Uterus (tissue), 4 donors: ENCODE measurements around the gene CDC42BPA. TPM values are rescaled to one million over a fixed set of nuclear protein-coding genes. Genes with fewer than 3 reads are reported as not detected.
A peak's percentile ranks its signal among the peaks of the same experiment; 100 is the strongest.

Source experiments
- DNase-seq, 2 donors: peaks; one replicate each; pipeline ENCODE4 v3.0.0-alpha.2; 2019 to 2020
- H3K27ac ChIP-seq, 2 donors: fragments of 200-600 bp; sonication (generic); 1 replicate in 1 of 2; 2 replicates in 1 of 2; pipeline ENCODE4 v1.5.1; 2016 to 2018
- H3K27me3 ChIP-seq, 2 donors: fragments of 200-600 bp; sonication (generic); one replicate each; pipeline ENCODE4 v1.5.1; 2018 to 2019; ENCODE audit warnings: control low read depth in 1 of 2
- H3K36me3 ChIP-seq, 2 donors: fragments of 200-600 bp; sonication (generic); one replicate each; pipeline ENCODE4 v1.5.1; 2019; ENCODE audit warnings: control low read depth in 1 of 2
- H3K4me1 ChIP-seq, 2 donors: fragments of 200-600 bp; sonication (generic); one replicate each; pipeline ENCODE4 v1.5.1; 2018 to 2019; ENCODE audit warnings: control low read depth in 1 of 2
- H3K4me3 ChIP-seq, 2 donors: fragments of 200-600 bp; sonication (generic); 1 replicate in 1 of 2; 2 replicates in 1 of 2; pipeline ENCODE4 v1.5.1; 2018 to 2019; ENCODE audit warnings: mild to moderate bottlenecking in 1 of 2
- H3K9me3 ChIP-seq, 2 donors: fragments of 200-600 bp; sonication (generic); one replicate each; pipeline ENCODE4 v1.5.1; 2019; ENCODE audit warnings: control low read depth in 1 of 2
- POLR2A ChIP-seq, 2 donors: fragments of 450-650 bp; IDR thresholded peaks; one replicate each; pipeline ENCODE4 v1.6.1; 2016; ENCODE audit warnings: antibody characterized with exemption in 2 of 2, mild to moderate bottlenecking in 1 of 2, moderate library complexity in 1 of 2
- intact Hi-C: fragments of 100-400 bp; cut with DNase I; formaldehyde crosslinking; loops from one replicate; pipeline ENCODE4 v1.15.1; 2023; ENCODE audit warnings: low total_unique reads
- total RNA-seq, 4 donors: library from RNA; depleted of rRNA in 3 of 4; stranded (reverse); fragments of >200 nt in 3 of 4; gene quantifications; one replicate each; pipeline versions ENCODE4 v1.1.0 to v1.2.4, GENCODE V29; 2014 to 2023
- TF ChIP-seq, protein P1 (sequence below), 4 experiments: fragments of 200-600 bp in 2 of 4; fragments of 450-650 bp in 2 of 4; sonication (generic) in 2 of 4; IDR thresholded peaks; one replicate each; pipeline ENCODE4 v1.5.1; 2016 to 2019; ENCODE audit warnings: antibody characterized with exemption in 4 of 4, mild to moderate bottlenecking in 2 of 4, moderate library complexity in 1 of 4
- donor health status: DM: yes; HTN: yes; CAD: no.

Gene CDC42BPA
- total RNA-seq, 4 donors from 2014 or later, result 32.9 to 116 (median 55.2) TPM

DNA sequence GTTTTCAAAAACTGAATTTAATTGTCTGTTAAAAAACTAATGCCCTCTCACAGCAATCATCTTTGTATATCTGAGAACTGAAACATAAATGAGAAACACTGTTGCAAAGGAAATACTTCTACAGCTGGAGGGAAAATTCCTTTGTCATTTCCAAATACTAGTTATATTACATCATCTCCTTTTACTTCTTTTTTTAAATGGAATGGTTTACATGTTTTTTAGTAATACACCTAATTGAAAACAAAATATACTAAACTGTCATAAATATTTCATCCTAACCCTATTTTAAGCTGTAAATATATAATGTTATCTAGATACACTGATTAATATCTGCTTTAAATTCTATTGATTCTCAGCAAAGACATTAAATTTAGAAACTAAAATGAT is 19.1 kb downstream of the CDC42BPA start:
- Histone ChIP-seq H3K36me3 (no peaks in the 10 kb centered on the region), H3K27me3 (no peaks in the 10 kb centered on the region), H3K9me3 (no peaks in the 10 kb centered on the region), H3K4me3 (no peak overlapping the region), H3K27ac (peak overlapping the region; percentile 1 to 60), H3K4me1 (no peaks in the 10 kb centered on the region)
- intact Hi-C loops, result no loop called here
- no peak for DNase-seq
- no peak for TF ChIP-seq POLR2A (IDR thresholded peaks at IDR 0.05)
- TF ChIP-seq, protein P1, sequence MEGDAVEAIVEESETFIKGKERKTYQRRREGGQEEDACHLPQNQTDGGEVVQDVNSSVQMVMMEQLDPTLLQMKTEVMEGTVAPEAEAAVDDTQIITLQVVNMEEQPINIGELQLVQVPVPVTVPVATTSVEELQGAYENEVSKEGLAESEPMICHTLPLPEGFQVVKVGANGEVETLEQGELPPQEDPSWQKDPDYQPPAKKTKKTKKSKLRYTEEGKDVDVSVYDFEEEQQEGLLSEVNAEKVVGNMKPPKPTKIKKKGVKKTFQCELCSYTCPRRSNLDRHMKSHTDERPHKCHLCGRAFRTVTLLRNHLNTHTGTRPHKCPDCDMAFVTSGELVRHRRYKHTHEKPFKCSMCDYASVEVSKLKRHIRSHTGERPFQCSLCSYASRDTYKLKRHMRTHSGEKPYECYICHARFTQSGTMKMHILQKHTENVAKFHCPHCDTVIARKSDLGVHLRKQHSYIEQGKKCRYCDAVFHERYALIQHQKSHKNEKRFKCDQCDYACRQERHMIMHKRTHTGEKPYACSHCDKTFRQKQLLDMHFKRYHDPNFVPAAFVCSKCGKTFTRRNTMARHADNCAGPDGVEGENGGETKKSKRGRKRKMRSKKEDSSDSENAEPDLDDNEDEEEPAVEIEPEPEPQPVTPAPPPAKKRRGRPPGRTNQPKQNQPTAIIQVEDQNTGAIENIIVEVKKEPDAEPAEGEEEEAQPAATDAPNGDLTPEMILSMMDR (IDR thresholded peaks at IDR 0.05), result no peak

DNA sequence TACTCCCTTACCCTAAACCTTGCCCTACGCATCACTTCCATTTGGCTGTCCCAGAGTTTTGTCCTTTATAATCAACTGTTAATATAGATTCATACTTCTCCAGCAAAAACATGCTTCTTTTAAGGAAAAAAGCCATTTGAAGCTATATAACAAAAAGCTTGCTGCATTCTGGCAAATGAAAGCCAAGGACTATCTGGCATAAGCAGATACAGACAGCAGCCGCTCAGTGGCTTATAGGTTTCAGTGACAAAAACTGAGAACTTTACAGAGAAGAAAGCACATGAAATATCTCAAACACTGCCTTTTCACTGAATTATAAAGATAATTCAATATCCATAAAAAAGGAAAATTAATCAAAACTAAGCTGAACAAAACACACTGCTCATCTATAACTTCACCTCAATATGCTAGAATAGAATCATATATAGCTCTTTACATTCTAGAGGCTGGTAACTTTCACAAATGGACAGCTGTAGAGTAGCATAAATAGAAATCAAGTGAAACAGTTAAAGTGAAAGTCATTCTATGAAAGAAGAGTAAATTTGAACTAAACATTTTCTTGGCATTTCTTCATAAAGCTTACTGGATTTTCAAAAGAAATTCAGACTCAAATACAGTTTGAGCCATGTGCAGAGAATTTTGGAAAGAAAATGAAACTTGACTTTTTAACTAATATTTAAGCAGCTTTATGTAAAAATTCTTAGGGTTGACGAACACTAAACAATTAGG is 19.6 kb downstream of the CDC42BPA start:
- no peaks in the 10 kb centered on the region for H3K36me3 ChIP-seq
- no peaks in the 10 kb centered on the region for H3K9me3 ChIP-seq
- no peak overlapping the region for H3K4me3 ChIP-seq
- peak overlapping the region; percentile 1 to 60 for H3K27ac ChIP-seq
- no peaks in the 10 kb centered on the region for H3K4me1 ChIP-seq
- DNase-seq, result no peak
- TF ChIP-seq, protein P1 (IDR thresholded peaks at IDR 0.05), result no peak
- no peak for TF ChIP-seq POLR2A (IDR thresholded peaks at IDR 0.05)
- intact Hi-C loops, result no loop called here
- no peaks in the 10 kb centered on the region for H3K27me3 ChIP-seq

DNA sequence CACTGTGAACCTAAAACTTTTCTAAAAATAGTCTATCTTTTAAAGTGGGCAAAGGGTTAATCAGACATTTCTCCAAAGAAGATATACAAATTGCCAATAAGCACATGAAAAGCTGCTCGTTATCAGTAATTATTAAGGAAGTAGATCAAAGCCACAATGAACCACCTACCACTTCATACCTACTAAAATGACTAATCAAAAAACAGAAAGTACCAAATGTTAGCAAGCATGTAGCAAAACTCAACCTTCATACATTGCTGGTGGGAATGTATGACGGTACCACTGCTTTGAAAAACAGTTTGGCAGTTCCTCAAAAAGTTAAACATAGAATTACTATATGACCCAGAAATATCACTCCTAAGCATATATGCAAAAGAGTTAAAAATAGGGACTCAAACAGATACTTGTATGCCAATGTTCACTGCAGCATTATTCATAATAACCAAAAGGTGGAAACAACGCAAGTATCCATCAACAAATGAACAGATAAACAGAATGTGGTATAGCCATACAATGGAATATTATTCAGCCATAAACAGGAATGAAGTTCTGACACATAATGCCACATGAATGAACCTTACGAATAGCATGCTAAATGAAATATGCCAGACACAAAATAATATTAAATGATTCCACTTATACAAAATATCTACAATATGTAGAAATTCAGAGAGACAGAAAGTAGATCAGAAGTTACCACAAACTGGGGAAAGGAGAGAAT is 21.1 kb downstream of the CDC42BPA start:
- Histone ChIP-seq H3K4me1 (no peaks in the 10 kb centered on the region), H3K27ac (no peak overlapping the region), H3K4me3 (no peak overlapping the region), H3K9me3 (no peaks in the 10 kb centered on the region), H3K36me3 (no peaks in the 10 kb centered on the region), H3K27me3 (no peaks in the 10 kb centered on the region)
- DNase-seq, result no peak
- intact Hi-C loops, result no loop called here
- TF ChIP-seq POLR2A (IDR thresholded peaks at IDR 0.05), result no peak
- TF ChIP-seq, protein P1 (IDR thresholded peaks at IDR 0.05), result no peak

DNA sequence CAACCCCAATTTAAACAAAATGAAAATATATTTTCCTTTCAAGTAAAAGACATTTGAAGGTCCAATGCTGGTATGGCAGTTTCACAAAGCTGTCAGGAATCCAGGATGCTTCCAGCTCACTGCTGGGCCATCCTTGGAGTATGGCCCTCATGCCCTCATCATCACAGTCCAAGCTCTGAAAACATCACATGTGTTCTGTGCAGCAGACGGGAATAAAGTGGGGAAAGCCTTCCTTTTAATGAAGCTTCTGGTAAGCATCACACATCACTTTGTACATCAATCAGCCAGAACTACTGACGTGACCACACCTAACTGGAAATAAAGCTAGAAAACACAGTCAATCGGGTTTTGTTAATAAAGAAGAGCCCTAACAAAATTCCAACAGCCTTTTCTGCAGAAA is 22.7 kb downstream of the CDC42BPA start:
- intact Hi-C loops, result no loop called here
- DNase-seq, result no peak
- Histone ChIP-seq H3K9me3 (no peaks in the 10 kb centered on the region), H3K4me3 (no peak overlapping the region), H3K27me3 (no peaks in the 10 kb centered on the region), H3K36me3 (no peaks in the 10 kb centered on the region), H3K27ac (no peak overlapping the region), H3K4me1 (no peaks in the 10 kb centered on the region)
- TF ChIP-seq, protein P1 (IDR thresholded peaks at IDR 0.05), result no peak
- no peak for TF ChIP-seq POLR2A (IDR thresholded peaks at IDR 0.05)

DNA sequence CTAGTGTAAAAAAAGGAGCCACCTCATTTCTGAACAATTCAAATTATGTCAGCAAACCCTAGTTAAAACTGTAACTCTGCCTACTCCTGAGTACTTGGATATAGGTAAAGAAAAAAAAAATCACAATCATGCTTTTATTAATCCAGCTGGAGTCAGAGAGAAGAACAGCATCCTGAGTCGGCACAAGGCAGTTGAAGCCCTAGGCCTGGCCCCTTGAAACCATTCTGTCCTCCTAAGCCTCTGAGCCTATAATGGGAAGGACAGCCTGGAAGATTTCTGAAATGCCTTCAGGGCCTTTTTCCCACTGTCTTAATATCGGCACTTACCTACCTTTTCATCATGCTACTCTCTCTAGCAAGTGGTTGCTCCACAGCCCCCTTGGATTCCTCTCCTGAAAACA is 32.5 kb downstream of the CDC42BPA start:
- Histone ChIP-seq H3K27ac (no peak overlapping the region), H3K36me3 (no peaks in the 10 kb centered on the region), H3K9me3 (no peaks in the 10 kb centered on the region), H3K27me3 (no peaks in the 10 kb centered on the region), H3K4me3 (no peak overlapping the region), H3K4me1 (no peaks in the 10 kb centered on the region)
- TF ChIP-seq POLR2A (IDR thresholded peaks at IDR 0.05), result no peak
- TF ChIP-seq, protein P1 (IDR thresholded peaks at IDR 0.05), result no peak
- DNase-seq, result no peak
- intact Hi-C loops, result no loop called here
